ENCODE measurements around the gene SLC7A1. TPM values are rescaled to one million over a fixed set of nuclear protein-coding genes. Genes with fewer than 3 reads are reported as not detected.

The SLC7A1 gene
- total and polyA plus RNA-seq, 2 experiments from 2014 or later, result 6.0 to 13.6 TPM

DNA sequence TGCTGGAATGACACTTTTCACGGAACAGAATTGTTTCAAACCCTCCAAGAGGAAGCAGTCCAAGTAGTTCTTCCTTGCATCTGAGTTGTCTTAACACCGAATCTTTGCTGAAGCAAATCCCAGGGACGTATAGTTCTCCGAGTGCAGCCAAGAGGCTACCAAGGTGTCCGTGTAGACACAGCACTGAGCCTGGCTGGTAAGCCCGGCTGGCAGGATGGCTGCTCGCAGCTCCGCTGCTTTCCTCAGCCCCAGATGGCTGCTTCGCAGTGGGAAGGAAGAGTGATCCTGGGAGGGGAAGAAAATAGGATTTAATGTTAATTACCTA, 105.0 kb downstream of the SLC7A1 start:
- Histone ChIP-seq H3K27ac (no peak overlapping the region), H3K4me3 (no peak overlapping the region), H3K36me3 (peaks cover 9% of the 10 kb centered on the region), H3K4me1 (ENCODE audit: low read depth) (no peaks in the 10 kb centered on the region), H3K27me3 (no peaks in the 10 kb centered on the region), H3K9me3 (ENCODE audit: low read depth) (no peaks in the 10 kb centered on the region)
- no peak for DNase-seq (ENCODE audit: low read depth in 1 of 2, low spot score in 1 of 2)
- no peak for TF ChIP-seq CTCF (IDR thresholded peaks at IDR 0.05; ENCODE audit: low read depth, low read length)

GRCh38 chr13:29489650-29490560, 105.6 kb downstream of the SLC7A1 start:
- no peak for DNase-seq (ENCODE audit: low read depth in 1 of 2, low spot score in 1 of 2)
- Histone ChIP-seq H3K27ac (no peak overlapping the region), H3K4me1 (ENCODE audit: low read depth) (peaks cover 2% of the 10 kb centered on the region), H3K9me3 (ENCODE audit: low read depth) (no peaks in the 10 kb centered on the region), H3K27me3 (no peaks in the 10 kb centered on the region), H3K36me3 (peaks cover 9% of the 10 kb centered on the region), H3K4me3 (no peak overlapping the region)
- TF ChIP-seq CTCF (IDR thresholded peaks at IDR 0.05; ENCODE audit: low read depth, low read length), result no peak

- Histone ChIP-seq H3K9me3 (ENCODE audit: low read depth) (no peaks in the 10 kb centered on the region), H3K4me1 (ENCODE audit: low read depth) (peaks cover 14% of the 10 kb centered on the region), H3K27ac (no peak overlapping the region), H3K27me3 (no peaks in the 10 kb centered on the region), H3K36me3 (peaks cover 4% of the 10 kb centered on the region), H3K4me3 (no peak overlapping the region)
- TF ChIP-seq CTCF (IDR thresholded peaks at IDR 0.05; ENCODE audit: low read depth, low read length), result no peak
- DNase-seq (ENCODE audit: low read depth in 1 of 2, low spot score in 1 of 2), result no peak
Observed at GRCh38 chr13:29487466-29488454, 107.7 kb downstream of the SLC7A1 start.

- Histone ChIP-seq H3K4me3 (no peak overlapping the region), H3K27ac (no peak overlapping the region), H3K36me3 (no peaks in the 10 kb centered on the region), H3K4me1 (ENCODE audit: low read depth) (peaks cover 21% of the 10 kb centered on the region), H3K9me3 (ENCODE audit: low read depth) (no peaks in the 10 kb centered on the region), H3K27me3 (no peaks in the 10 kb centered on the region)
- no peak for TF ChIP-seq CTCF (IDR thresholded peaks at IDR 0.05; ENCODE audit: low read depth, low read length)
- DNase-seq (ENCODE audit: low read depth in 1 of 2, low spot score in 1 of 2), result no peak
Observed at GRCh38 chr13:29486551-29486950, 108.9 kb downstream of the SLC7A1 start.

DNA sequence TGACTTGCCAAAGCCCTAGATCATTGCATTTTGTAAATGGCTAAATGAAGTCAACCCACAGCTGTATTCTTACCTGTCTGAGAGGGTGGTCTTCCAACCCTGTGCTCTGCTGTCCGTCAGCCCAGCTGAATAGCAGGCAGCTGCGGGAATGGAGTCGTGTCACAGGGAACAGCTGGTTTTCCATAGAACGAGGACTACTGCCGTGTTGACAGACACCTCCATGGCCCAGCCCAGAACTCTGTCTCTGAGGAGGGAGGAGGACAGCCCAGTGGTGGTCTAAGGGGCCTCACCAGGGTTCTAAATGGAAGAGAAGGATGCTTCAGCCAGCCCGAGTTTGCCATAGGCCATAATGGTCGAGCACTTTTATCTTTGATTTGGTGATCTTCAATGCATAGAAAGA, 110.7 kb downstream of the SLC7A1 start:
- peak overlapping the region; percentile 57 for H3K27ac ChIP-seq
- no peaks in the 10 kb centered on the region for H3K36me3 ChIP-seq
- H3K4me1 ChIP-seq (ENCODE audit: low read depth), result peaks cover 30% of the 10 kb centered on the region
- H3K27me3 ChIP-seq, result no peaks in the 10 kb centered on the region
- H3K9me3 ChIP-seq (ENCODE audit: low read depth), result no peaks in the 10 kb centered on the region
- DNase-seq (ENCODE audit: low read depth in 1 of 2, low spot score in 1 of 2), result no peak
- no peak for TF ChIP-seq CTCF (IDR thresholded peaks at IDR 0.05; ENCODE audit: low read depth, low read length)
- H3K4me3 ChIP-seq, result no peak overlapping the region

Measured in cardiac muscle cell (in vitro differentiated cells and primary cell).